Activated gamma-delta T cell treated with anti-CD3 and anti-CD28 coated beads, Interleukin-2, amount 50 U/mL, for 16 hours (primary cell): ENCODE results near the gene MFSD12.
A peak's percentile ranks its signal among the peaks of the same experiment; 100 is the strongest.

Source experiments
- DNase-seq: peaks from one replicate; pipeline ENCODE4 v3.0.0-alpha.2; 2020; ENCODE audit warnings: low read depth

Gene MFSD12

DNA sequence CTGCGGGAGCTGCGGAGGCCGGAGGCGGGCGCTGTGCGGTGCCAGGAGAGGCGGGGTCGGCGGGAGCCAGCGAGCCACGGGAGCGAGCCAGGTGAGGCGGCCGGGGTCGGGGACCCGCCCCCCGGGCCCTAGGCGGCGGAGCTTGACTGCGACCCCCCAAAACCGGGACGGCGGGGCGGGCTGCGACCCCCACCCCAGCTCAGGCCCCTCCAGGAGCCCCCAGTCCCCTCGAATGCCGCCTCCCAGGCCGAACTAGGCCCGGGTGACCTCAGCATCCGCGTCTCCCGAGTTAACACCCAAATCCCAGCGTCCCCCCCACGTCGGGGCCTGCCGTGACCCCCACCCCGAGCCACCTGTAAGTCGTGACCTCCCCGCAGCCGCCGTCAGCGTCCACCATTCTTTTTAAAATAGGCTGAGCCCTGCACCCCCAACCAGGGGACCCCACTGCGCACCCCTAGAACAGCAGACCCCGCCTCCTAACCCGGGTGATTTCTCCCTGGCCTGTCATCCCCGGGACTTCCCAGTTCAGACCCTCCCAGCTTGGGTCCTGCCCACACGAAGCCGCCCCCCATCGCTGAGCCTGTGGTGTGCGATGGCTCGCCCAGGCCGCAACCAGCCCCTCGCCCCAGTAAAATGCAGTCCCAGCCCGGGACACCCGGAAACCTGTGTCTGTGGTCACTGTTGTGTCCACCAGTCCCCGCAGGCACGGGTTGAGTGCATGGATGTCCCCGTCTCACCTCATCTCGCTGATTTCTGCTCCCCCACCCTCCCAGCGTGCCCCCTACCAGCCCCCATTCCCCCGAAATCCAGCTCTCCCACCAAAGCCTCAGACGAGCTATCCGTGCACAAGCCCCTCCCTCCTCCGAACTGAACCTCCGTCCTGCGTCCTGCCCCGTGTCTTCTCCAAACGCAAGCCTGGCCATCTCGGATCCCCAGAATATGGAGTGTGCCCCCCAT is 50.7 kb downstream of the MFSD12 start:
- DNase-seq: no peak

GRCh38 chr19:3505598-3506383 is 51.6 kb downstream of the MFSD12 start, which contains the start of gene FZR1:
Gene FZR1, plus strand, starts transcription at chr19:3506311. Its CDS starts 16,679 bp downstream, at chr19:3522990.
- DNase-seq: peak; percentile 99

- DNase-seq: no peak
Observed at GRCh38 chr19:3504735-3505134, 52.7 kb downstream of the MFSD12 start.

DNA sequence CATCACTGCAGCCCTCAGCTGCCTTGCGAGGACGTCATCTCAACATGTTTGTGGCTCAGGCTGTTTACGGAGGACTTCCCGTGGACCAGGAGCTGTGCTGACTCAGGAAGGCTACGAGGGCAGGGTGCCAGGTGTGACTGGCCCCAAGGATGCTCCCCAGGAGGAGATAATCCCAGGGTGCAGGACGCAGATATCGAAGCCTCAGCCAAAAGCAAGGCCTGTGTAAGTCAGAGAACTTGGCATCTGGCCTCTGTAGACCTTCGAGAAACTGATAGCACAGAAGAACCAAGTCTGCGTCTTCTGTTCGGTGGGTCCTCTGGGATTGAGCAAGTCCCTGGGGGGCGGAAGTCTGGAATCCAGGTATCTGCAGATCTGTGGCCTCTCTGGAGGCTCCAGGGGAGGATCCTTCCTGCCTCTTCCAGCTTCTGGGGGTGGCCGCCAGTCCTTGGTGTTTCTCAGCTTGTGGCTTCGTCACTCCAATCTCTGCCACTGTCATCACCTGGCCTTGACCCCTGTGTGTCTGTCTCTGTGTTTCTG is 54.3 kb downstream of the MFSD12 start:
- no peak for DNase-seq

- DNase-seq: no peak
Observed at GRCh38 chr19:3501780-3502179, 55.6 kb downstream of the MFSD12 start.

GRCh38 chr19:3500429-3501101 is 56.8 kb downstream of the MFSD12 start, which contains the start of gene DOHH:
Gene DOHH, minus strand, starts transcription at chr19:3500674. Its CDS starts 3,860 bp downstream, at chr19:3496814.
- peak; percentile 91 for DNase-seq

- DNase-seq: no peak
Observed at GRCh38 chr19:3499738-3500428, 57.5 kb downstream of the MFSD12 start.

DNA sequence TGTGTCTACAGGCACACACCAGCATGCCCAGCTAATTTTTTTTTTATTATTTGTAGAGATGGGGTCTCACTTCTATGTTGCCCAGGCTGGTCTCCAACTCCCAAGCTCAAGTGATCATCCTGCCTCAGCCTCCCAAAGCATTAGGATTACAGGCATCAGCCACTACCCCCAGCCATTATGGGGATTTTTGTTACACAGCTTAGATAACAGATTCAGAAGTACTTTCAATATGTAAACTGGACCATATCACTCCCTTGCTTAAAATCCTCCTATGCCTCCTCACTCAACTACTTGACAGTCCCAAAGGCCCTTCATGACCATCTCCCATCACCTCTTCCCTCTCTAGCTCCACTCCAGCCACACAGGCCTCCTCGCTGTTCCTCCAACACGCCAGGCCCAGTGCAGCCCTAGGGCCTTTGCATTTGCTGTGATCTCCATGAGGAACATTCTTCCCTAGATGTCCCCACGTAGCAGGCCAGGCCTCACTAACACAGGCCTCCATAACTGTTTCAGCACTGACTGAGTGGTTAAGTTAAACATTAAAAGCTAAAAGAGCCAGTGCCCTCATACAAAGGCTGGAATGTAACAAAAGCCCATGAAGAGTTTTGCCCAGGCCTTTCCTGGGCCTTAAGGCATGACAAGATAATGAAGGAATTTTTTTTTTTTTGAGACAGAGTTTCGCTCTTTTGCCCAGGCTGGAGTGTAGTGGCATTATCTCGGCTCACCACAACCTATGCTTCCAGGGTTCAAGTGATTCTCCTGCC is 59.4 kb downstream of the MFSD12 start:
- no peak for DNase-seq

DNA sequence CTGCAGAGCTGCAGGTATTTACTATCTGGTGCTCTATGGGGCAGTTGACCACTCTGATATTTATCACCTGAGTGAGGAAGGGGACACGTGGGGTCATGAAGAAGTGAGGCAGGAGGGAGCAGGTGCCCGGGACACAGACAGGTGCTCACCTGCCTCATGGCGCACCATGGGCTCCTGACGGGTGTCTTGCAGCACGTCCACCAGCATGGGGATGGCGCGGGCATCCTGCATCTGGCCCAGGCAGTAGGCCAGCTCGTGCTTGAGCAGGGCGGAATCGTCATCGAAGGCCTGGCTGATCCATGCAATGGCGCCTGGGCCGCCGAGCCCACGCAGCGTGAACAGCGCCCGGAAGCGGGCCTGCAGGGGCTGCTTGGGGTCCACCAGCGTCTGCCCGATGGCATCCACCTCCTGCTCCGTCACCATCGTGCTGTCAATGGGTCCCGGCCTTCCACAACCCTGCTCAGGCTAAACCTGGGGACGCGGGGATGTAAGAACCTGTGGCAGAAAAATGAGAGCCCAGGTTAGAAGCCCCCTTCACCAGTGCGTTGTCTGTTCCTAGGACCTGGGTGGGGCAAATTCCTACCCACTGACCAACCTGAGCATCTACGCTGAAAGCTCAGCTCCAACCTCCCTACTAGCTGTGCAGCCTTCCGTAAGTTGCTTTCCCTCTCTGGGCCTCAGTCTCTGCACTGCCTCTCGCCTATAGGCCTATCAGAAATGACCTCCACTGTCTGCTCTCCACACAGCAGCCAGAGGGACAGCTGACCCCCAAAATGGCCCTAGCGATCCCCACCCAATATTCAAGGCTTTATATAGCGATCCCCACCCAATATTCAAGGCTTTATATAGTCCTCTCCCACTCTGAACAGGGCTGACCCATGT is 60.8 kb downstream of the MFSD12 start:
- no peak for DNase-seq

DNA sequence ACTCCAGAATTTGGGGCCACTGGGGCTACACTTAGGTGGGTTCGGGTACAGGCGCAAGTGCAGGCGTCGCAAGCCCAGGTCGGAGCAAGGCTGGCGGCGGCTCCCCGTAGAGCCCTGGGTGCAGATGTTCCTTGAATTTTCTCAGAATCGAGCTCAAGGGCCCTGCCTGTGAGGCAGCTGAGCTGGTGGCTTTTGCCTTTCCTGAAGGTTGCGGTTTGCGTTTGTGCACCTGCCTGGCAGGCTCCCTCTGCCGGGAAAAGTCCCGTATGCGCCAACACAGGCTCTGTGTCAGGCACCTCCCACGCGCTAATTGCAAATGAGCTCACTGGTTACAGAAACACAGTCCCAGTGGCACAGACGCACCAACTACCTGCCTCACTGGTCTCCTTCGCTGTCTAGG is 62.8 kb downstream of the MFSD12 start:
- DNase-seq: no peak
